Caco-2 (cell line): Measurements from ENCODE around the gene ACKR1. TPM values are rescaled to one million over a fixed set of nuclear protein-coding genes. Genes with fewer than 3 reads are reported as not detected.

Source experiments
- BruUV-seq: library from RNA; stranded (reverse); fragments of 400-500 nt; replicated peaks from 2 replicates; lab custom pipeline; 2021; lab: Mats Ljungman, UMichigan
- CTCF ChIA-PET: fragments of 300-600 bp; sonication (Branson Sonifier 250); formaldehyde crosslinking; loops from one replicate; lab custom pipeline; 2022; ENCODE audit warnings: antibody characterized with exemption; lab: Charles Lee
- POLR2A ChIA-PET: fragments of 300-600 bp; sonication (Branson Sonifier 250); formaldehyde crosslinking; loops from one replicate; lab custom pipeline; 2022; ENCODE audit warnings: antibody characterized with exemption; lab: Charles Lee
- DNase-seq, 2 experiments: peaks; one replicate each; pipeline versions ENCODE4 v3.0.0 to v3.0.0-alpha.2; 2020 to 2022
- H3K27me3 ChIP-seq: replicated peaks from 2 replicates; pipeline ENCODE4 v1.6.0; 2011; ENCODE audit warnings: low read length; ENCODE audit not compliant: control insufficient read depth, insufficient read depth
- H3K36me3 ChIP-seq: 2 replicates; pipeline ENCODE4 v1.5.1; 2011; ENCODE audit warnings: low read length; ENCODE audit not compliant: control insufficient read depth, insufficient read depth
- H3K4me1 ChIP-seq: fragments of 250-450 bp; sonication (Bioruptor Pico); 2 replicates; pipeline ENCODE4 v1.5.1; 2020; ENCODE audit warnings: mild to moderate bottlenecking
- H3K4me3 ChIP-seq: 2 replicates; pipeline ENCODE4 v1.5.1; 2011; ENCODE audit warnings: low read depth, mild to moderate bottlenecking, control low read depth, low read length
- H3K9me3 ChIP-seq: fragments of 250-450 bp; sonication (Bioruptor Pico); 2 replicates; pipeline ENCODE4 v1.5.1; 2020; ENCODE audit warnings: mild to moderate bottlenecking, moderate library complexity
- H3K27ac Mint-ChIP-seq: one replicate; pipeline ENCODE4 v1.8.0; 2022; ENCODE audit warnings: mixed read lengths; ENCODE audit not compliant: unreplicated experiment
- H3K27me3 Mint-ChIP-seq: one replicate; pipeline ENCODE4 v1.8.0; 2022; ENCODE audit warnings: mixed read lengths; ENCODE audit not compliant: insufficient read depth, unreplicated experiment
- H3K36me3 Mint-ChIP-seq: one replicate; pipeline ENCODE4 v1.8.0; 2022; ENCODE audit warnings: mild to moderate bottlenecking, mixed read lengths; ENCODE audit not compliant: insufficient read depth, unreplicated experiment
- H3K4me1 Mint-ChIP-seq: one replicate; pipeline ENCODE4 v1.8.0; 2022; ENCODE audit warnings: low read depth, mixed read lengths; ENCODE audit not compliant: unreplicated experiment
- H3K4me3 Mint-ChIP-seq: one replicate; pipeline ENCODE4 v1.8.0; 2022; ENCODE audit warnings: mild to moderate bottlenecking, moderate library complexity, mixed read lengths; ENCODE audit not compliant: unreplicated experiment
- H3K9me3 Mint-ChIP-seq: one replicate; pipeline ENCODE4 v1.8.0; 2022; ENCODE audit warnings: mixed read lengths; ENCODE audit not compliant: unreplicated experiment
- CTCF ChIP-seq, 2 experiments: fragments of 200-600 bp in 1 of 2; IDR thresholded peaks; 1 replicate in 1 of 2; 2 replicates in 1 of 2; pipeline versions ENCODE4 v1.5.1 to v1.8.0; 2011 to 2022; ENCODE audit warnings: antibody characterized with exemption in 1 of 2, control low read depth in 1 of 2, inconsistent platforms in 1 of 2, low read depth in 1 of 2, low read length in 1 of 2, mild to moderate bottlenecking in 1 of 2, moderate library complexity in 1 of 2; ENCODE audit not compliant: insufficient read depth in 1 of 2, severe bottlenecking in 1 of 2, unreplicated experiment in 1 of 2
- intact Hi-C: fragments of 100-400 bp; cut with micrococcal nuclease; formaldehyde crosslinking; loops from one replicate; pipeline ENCODE4 v1.10.0; 2022; ENCODE audit not compliant: unreplicated experiment
- total RNA-seq: library from RNA; stranded (reverse); gene quantifications from 2 replicates; pipeline ENCODE4 v1.2.3, GENCODE V29; 2022

The ACKR1 gene
- total RNA-seq, 1 experiment from 2014 or later: not detected

GRCh38 chr1:159229896-159230295 lies 25.2 kb downstream of the ACKR1 start:
- intact Hi-C loops: no loop called here
- H3K4me1 ChIP-seq: peaks cover 30% of the 10 kb centered on the region
- TF ChIP-seq CTCF (IDR thresholded peaks at IDR 0.05; ENCODE audit: insufficient read depth in 1 of 2, low read depth in 1 of 2, low read length in 1 of 2, severe bottlenecking in 1 of 2, unreplicated experiment in 1 of 2): no peak
- no peak overlapping the region for H3K4me3 ChIP-seq
- peak overlapping the region; percentile 3 for H3K4me3 Mint-ChIP-seq
- no peaks in the 10 kb centered on the region for H3K27me3 ChIP-seq
- H3K27me3 Mint-ChIP-seq: no peaks in the 10 kb centered on the region
- H3K9me3 Mint-ChIP-seq: no peaks in the 10 kb centered on the region
- peaks cover 6% of the 10 kb centered on the region; the same call in 1 of the 2 replicates for H3K9me3 ChIP-seq
- ChIA-PET POLR2A (no interaction called here), CTCF (interaction anchor here (0.7 to 1.4 kb wide), 4 partner anchors 16 to 32 kb away, joined by 3 to 6 read pairs (median 4); no protein-coding TSS in a partner anchor)
- H3K36me3 ChIP-seq: no peaks in the 10 kb centered on the region
- H3K36me3 Mint-ChIP-seq: no peaks in the 10 kb centered on the region
- H3K4me1 Mint-ChIP-seq: peaks cover 29% of the 10 kb centered on the region
- no TSS peak for BruUV-seq
- DNase-seq: peak in 1 of 2 experiments; percentile 17
- peak overlapping the region; percentile 58 for H3K27ac Mint-ChIP-seq

GRCh38 chr1:159239551-159240220 lies 35.0 kb downstream of the ACKR1 start:
- H3K27me3 Mint-ChIP-seq: no peaks in the 10 kb centered on the region

GRCh38 chr1:159247266-159247665 lies 42.6 kb downstream of the ACKR1 start:
- Mint-ChIP-seq H3K36me3 (no peaks in the 10 kb centered on the region), H3K9me3 (peaks cover 42% of the 10 kb centered on the region), H3K4me3 (no peak overlapping the region), H3K27ac (no peak overlapping the region), H3K27me3 (no peaks in the 10 kb centered on the region), H3K4me1 (peaks cover 8% of the 10 kb centered on the region)
- CTCF ChIA-PET: no interaction called here
- intact Hi-C loops: no loop called here
- DNase-seq: no peak
- no TSS peak for BruUV-seq
- no peak for TF ChIP-seq CTCF (IDR thresholded peaks at IDR 0.05; ENCODE audit: insufficient read depth in 1 of 2, low read depth in 1 of 2, low read length in 1 of 2, severe bottlenecking in 1 of 2, unreplicated experiment in 1 of 2)
- Histone ChIP-seq H3K4me1 (0 out of 2 replicates have a peak, but pooled peaks cover 4% of the 10 kb centered on the region), H3K9me3 (peaks cover 15% of the 10 kb centered on the region), H3K36me3 (no peaks in the 10 kb centered on the region), H3K4me3 (no peak overlapping the region), H3K27me3 (no peaks in the 10 kb centered on the region)
- POLR2A ChIA-PET: no interaction called here

More at GRCh38 chr1:159239551-159240220, 35.0 kb downstream of the ACKR1 start:
- ChIA-PET CTCF (interaction anchor here (1.0 kb wide), 1 partner anchor 41 kb away, joined by 3 read pairs; no protein-coding TSS in a partner anchor), POLR2A (no interaction called here)
- H3K9me3 Mint-ChIP-seq: peaks cover 7% of the 10 kb centered on the region
- no peaks in the 10 kb centered on the region for H3K36me3 Mint-ChIP-seq
- no peaks in the 10 kb centered on the region for H3K4me1 Mint-ChIP-seq
- no peak overlapping the region for H3K27ac Mint-ChIP-seq
- H3K4me1 ChIP-seq: no peaks in the 10 kb centered on the region
- no peaks in the 10 kb centered on the region for H3K36me3 ChIP-seq
- H3K4me3 ChIP-seq: no peak overlapping the region
- H3K4me3 Mint-ChIP-seq: no peak overlapping the region
- TF ChIP-seq CTCF (IDR thresholded peaks at IDR 0.05; ENCODE audit: insufficient read depth in 1 of 2, low read depth in 1 of 2, low read length in 1 of 2, severe bottlenecking in 1 of 2, unreplicated experiment in 1 of 2): no peak
- intact Hi-C loops: no loop called here
- no peaks in the 10 kb centered on the region for H3K27me3 ChIP-seq
- BruUV-seq: no TSS peak
- peaks cover 8% of the 10 kb centered on the region; the same call in 1 of the 2 replicates for H3K9me3 ChIP-seq
- no peak for DNase-seq
